Endothelial cell of umbilical vein (primary cell): ENCODE measurements around the gene PPP1R11. TPM values are rescaled to one million over a fixed set of nuclear protein-coding genes. Genes with fewer than 3 reads are reported as not detected.

Experiments
- Bru-seq: library from RNA; stranded (reverse); fragments of 400-500 nt; gene quantifications from one replicate; lab custom pipeline; 2021; lab: Mats Ljungman, UMichigan
- BruChase-seq, 2 experiments: library from RNA; stranded (reverse); fragments of 400-500 nt; gene quantifications; one replicate each; lab custom pipeline; 2021; lab: Mats Ljungman, UMichigan
- BruUV-seq: library from RNA; stranded (reverse); fragments of 400-500 nt; replicated peaks from 2 replicates; lab custom pipeline; 2021; lab: Mats Ljungman, UMichigan
- CTCF ChIA-PET: fragments of 300-600, 350-600 bp; sonication (Branson Sonifier 250); formaldehyde crosslinking; loops from one replicate; lab custom pipeline; 2021; ENCODE audit warnings: antibody characterized with exemption, inconsistent platforms; lab: Charles Lee
- POLR2A ChIA-PET: fragments of 300-600, 350-600 bp; sonication (Branson Sonifier 250); formaldehyde crosslinking; loops from one replicate; lab custom pipeline; 2021; ENCODE audit warnings: antibody characterized with exemption, inconsistent platforms; lab: Charles Lee
- DNase-seq: peaks from one replicate; pipeline ENCODE4 v3.0.0-alpha.2; 2011; ENCODE audit warnings: low read depth, low spot score
- FAIRE-seq: peaks from 2 replicates; lab custom pipeline; 2011; peaks lifted over from hg19 to GRCh38; lab: Jason Lieb, UNC
- H2AFZ ChIP-seq: 2 replicates; pipeline ENCODE4 v1.6.0; 2012; ENCODE audit warnings: low read depth, low read length, control low read depth, inconsistent platforms
- H3K27ac ChIP-seq: 2 replicates; pipeline ENCODE4 v1.5.1; 2011; ENCODE audit warnings: low read depth, mild to moderate bottlenecking, control low read depth, low read length, moderate library complexity; ENCODE audit not compliant: insufficient read depth
- H3K27me3 ChIP-seq, 2 experiments: 2 replicates each; pipeline versions ENCODE4 v1.6.0 to v1.6.1; 2011; ENCODE audit warnings: low read length in 2 of 2, mixed read lengths in 1 of 2; ENCODE audit not compliant: control insufficient read depth in 2 of 2, insufficient read depth in 2 of 2
- H3K36me3 ChIP-seq, 2 experiments: 2 replicates in 1 of 2; 3 replicates in 1 of 2; pipeline ENCODE4 v1.5.1; 2011; ENCODE audit warnings: low read length in 2 of 2, mild to moderate bottlenecking in 1 of 2, moderate library complexity in 1 of 2; ENCODE audit not compliant: control insufficient read depth in 2 of 2, insufficient read depth in 2 of 2; ENCODE audit errors: extremely low read depth in 1 of 2
- H3K4me1 ChIP-seq: 3 replicates; pipeline ENCODE4 v1.5.1; 2011; ENCODE audit warnings: mild to moderate bottlenecking, low read length; ENCODE audit not compliant: control insufficient read depth, insufficient read depth; ENCODE audit errors: extremely low read depth
- H3K4me2 ChIP-seq: 2 replicates; pipeline ENCODE4 v1.6.1; 2011; ENCODE audit warnings: low read length, control low read depth, mixed read lengths; ENCODE audit not compliant: insufficient read depth
- H3K4me3 ChIP-seq, 3 experiments: fragments of 200-600 bp in 1 of 3; sonication (generic), shearing (Covaris generic) in 1 of 3; replicated peaks in 1 of 3; 2 replicates each; pipeline ENCODE4 v1.5.1; 2011 to 2016; ENCODE audit warnings: control low read depth in 3 of 3, low read length in 3 of 3, mild to moderate bottlenecking in 2 of 3, inconsistent platforms in 1 of 3, low read depth in 1 of 3, moderate library complexity in 1 of 3; ENCODE audit not compliant: insufficient read depth in 1 of 3
- H3K79me2 ChIP-seq: 2 replicates; pipeline ENCODE4 v1.6.0; 2012; ENCODE audit warnings: low read length, inconsistent platforms; ENCODE audit not compliant: control insufficient read depth, insufficient read depth
- H3K9ac ChIP-seq: replicated peaks from 2 replicates; pipeline ENCODE3; 2011; ENCODE audit warnings: low read length, control low read depth; ENCODE audit not compliant: insufficient read depth; ENCODE audit errors: extremely low read depth
- H3K9me1 ChIP-seq: replicated peaks from 3 replicates; pipeline ENCODE4 v1.6.0; 2011; ENCODE audit warnings: mild to moderate bottlenecking, low read length; ENCODE audit not compliant: control insufficient read depth, insufficient read depth; ENCODE audit errors: extremely low read depth
- H3K9me3 ChIP-seq: replicated peaks from 2 replicates; pipeline ENCODE4 v1.5.1; 2012; ENCODE audit warnings: low read length, inconsistent platforms; ENCODE audit not compliant: control insufficient read depth, insufficient read depth
- H4K20me1 ChIP-seq: replicated peaks from 2 replicates; pipeline ENCODE3; 2011; ENCODE audit warnings: mild to moderate bottlenecking, low read length; ENCODE audit not compliant: control insufficient read depth, insufficient read depth; ENCODE audit errors: extremely low read depth
- CTCF ChIP-seq, 2 donors: IDR thresholded peaks; 1 replicate in 1 of 2; 2 replicates in 1 of 2; pipeline ENCODE4 v1.5.1; 2011; ENCODE audit warnings: low read length in 2 of 2, mild to moderate bottlenecking in 2 of 2, moderate library complexity in 2 of 2, control low read depth in 1 of 2, inconsistent platforms in 1 of 2, low read depth in 1 of 2; ENCODE audit not compliant: insufficient read depth in 1 of 2; ENCODE audit errors: extremely low read depth in 1 of 2
- EZH2 ChIP-seq: IDR thresholded peaks from 2 replicates; pipeline ENCODE4 v1.6.1; 2012; ENCODE audit warnings: borderline replicate concordance, low read depth, mild to moderate bottlenecking, moderate library complexity, low read length, inconsistent platforms; ENCODE audit not compliant: severe bottlenecking
- FOS ChIP-seq: IDR thresholded peaks from 2 replicates; pipeline ENCODE4 v1.6.1; 2011; ENCODE audit warnings: mild to moderate bottlenecking, low read length, moderate library complexity, borderline replicate concordance; ENCODE audit not compliant: insufficient read depth
- GATA2 ChIP-seq: IDR thresholded peaks from 2 replicates; pipeline ENCODE4 v1.7.0; 2011; ENCODE audit warnings: low read depth, mild to moderate bottlenecking, moderate library complexity, mixed read lengths, low read length; ENCODE audit not compliant: insufficient read length, insufficient read depth
- JUN ChIP-seq: IDR thresholded peaks from 2 replicates; pipeline ENCODE4 v1.6.1; 2011; ENCODE audit warnings: borderline replicate concordance, low read depth; ENCODE audit not compliant: insufficient read length, insufficient read depth
- MAX ChIP-seq: IDR thresholded peaks from 2 replicates; pipeline ENCODE4 v1.6.1; 2011; ENCODE audit not compliant: insufficient read depth, insufficient read length
- MYC ChIP-seq: IDR thresholded peaks from one replicate; pipeline ENCODE4 v1.6.1; 2011; ENCODE audit warnings: mild to moderate bottlenecking, low read depth, low read length
- POLR2A ChIP-seq: IDR thresholded peaks from 2 replicates; pipeline ENCODE4 v1.6.1; 2012; ENCODE audit warnings: low read depth, mild to moderate bottlenecking, control low read depth, low read length
- POLR2AphosphoS5 ChIP-seq: IDR thresholded peaks from 2 replicates; pipeline ENCODE4 v1.6.1; 2012; ENCODE audit warnings: low read depth, mild to moderate bottlenecking, control low read depth, low read length, moderate library complexity; ENCODE audit not compliant: insufficient read depth
- dilution Hi-C: fragments of 300-500 bp; cut with MboI; formaldehyde crosslinking; loops from one replicate; pipeline ENCODE4 v1.15.0; 2019; ENCODE audit warnings: low sequenced_read_pairs; ENCODE audit not compliant: extremely low pct_ligation_motif_present
- intact Hi-C: fragments of 100-400 bp; cut with micrococcal nuclease; formaldehyde crosslinking; loops from one replicate; pipeline ENCODE4 v1.10.0; 2022
- long read RNA-seq: library from polyadenylated mRNA; stranded (forward); transcript quantifications from one replicate; pipeline ENCODE4 v2.0.0, GENCODE V29; 2021
- polyA minus RNA-seq, 3 experiments: library from RNA; depleted of rRNA, polyadenylated mRNA; stranded (reverse); fragments of >200 nt; gene quantifications; 1 replicate in 1 of 3; 2 replicates in 2 of 3; pipeline ENCODE4 v1.2.3, GENCODE V29; 2011
- polyA plus RNA-seq, 4 experiments: library from polyadenylated mRNA; depleted of rRNA in 3 of 4; stranded (reverse) in 3 of 4; unstranded in 1 of 4; fragments of >200 nt; gene quantifications; 2 replicates each; pipeline versions ENCODE4 v1.2.1 to v1.2.3, GENCODE V29; 2011 to 2012; ENCODE audit warnings: missing spikeins in 1 of 4
- total RNA-seq: library from RNA; stranded (reverse); gene quantifications from 2 replicates; pipeline ENCODE4 v1.2.3, GENCODE V29; 2021

PPP1R11 gene
- 32.4 and 37.6 TPM in 2 replicates for total RNA-seq
- 43.0 and 44.1 TPM in 2 replicates for polyA plus RNA-seq
- 31.2 and 39.1 TPM in 2 replicates for polyA plus RNA-seq (2011; cell fraction: cytosol; rRNA removed)
- 24.8 and 25.2 TPM in 2 replicates for polyA plus RNA-seq (2011; cell fraction: nucleus; rRNA removed)
- polyA plus RNA-seq (2012): 31.3 and 36.8 TPM in 2 replicates
- 34.7 and 39.7 TPM in 2 replicates for polyA minus RNA-seq
- polyA minus RNA-seq (2011; cell fraction: cytosol; rRNA and poly(A)+ RNA removed): 11.6 TPM
- 11.3 and 12.2 TPM in 2 replicates for polyA minus RNA-seq (2011; cell fraction: nucleus; rRNA and poly(A)+ RNA removed)
- Bru-seq, nascent RNA: percentile 71 among the genes with signal in this experiment
- BruChase-seq, experiment 1, labeled RNA remaining after a 6-hour chase: percentile 95 among the genes with signal in this experiment
- BruChase-seq, experiment 2, labeled RNA remaining after a 2-hour chase: percentile 87 among the genes with signal in this experiment
- long read RNA-seq, transcript PPP1R11-205 (3 exons, 1,731 nt): major isoform, 134 of 149 reads
- long read RNA-seq, partial matches to known transcripts: 1 of 149 reads
- long read RNA-seq, other reads (novel, unspliced or antisense): 11 of 149 reads

- Histone ChIP-seq H2AFZ (peak within 1 kb of the TSS; percentile 74), H3K36me3 (no peaks in the 10 kb centered on the region), H3K4me1 (peaks cover 22% of the 10 kb centered on the region), H3K4me2 (peak within 1 kb of the TSS; percentile 82), H3K9me1 (no peaks in the 10 kb centered on the region), H4K20me1 (no peaks in the 10 kb centered on the region), H3K9ac (peak within 1 kb of the TSS; percentile 78), H3K79me2 (peaks cover 9% of the 10 kb centered on the region), H3K27ac (peak within 1 kb of the TSS; percentile 91), H3K9me3 (no peaks in the 10 kb centered on the region), H3K27me3 (peaks cover 13 to 16% of the 10 kb centered on the region in 2 experiments), H3K4me3 (peak within 1 kb of the TSS; percentile 47 to 75 (median 51))
- TSS peak; percentile 93 for BruUV-seq
- dilution Hi-C loops: no loop called here
- ChIA-PET CTCF (interaction anchor here (1.7 to 2.3 kb wide), 2 partner anchors 35 to 37 kb away, joined by 11 to 13 read pairs; no protein-coding TSS in a partner anchor), POLR2A (no interaction called here)
- intact Hi-C loops: loop anchor here (1.0 to 5.0 kb wide), 3 partner anchors 36 to 260 kb away; partner anchors contain the start of gene TRIM39
- DNase-seq (peak; percentile 100), FAIRE-seq (peak; percentile 97)
- TF ChIP-seq JUN (peak; percentile 64), POLR2AphosphoS5 (peak; percentile 53), FOS (peak; percentile 81), POLR2A (no peak), EZH2 (no peak), MYC (no peak), MAX (peak; percentile 71), GATA2 (no peak), CTCF (IDR thresholded peaks at IDR 0.05; ENCODE audit: extremely low read depth in 1 of 2, insufficient read depth in 1 of 2, low read depth in 1 of 2, low read length in 2 of 2) (no peak)
Observed at GRCh38 chr6:30066577-30067459, at the start of gene PPP1R11. Gene PPP1R11, plus strand, starts transcription at chr6:30067198. Its CDS starts 213 bp downstream, at chr6:30067411.
